IMR-90 (cell line): ENCODE results near the gene TENM3. TPM values are rescaled to one million over a fixed set of nuclear protein-coding genes. Genes with fewer than 3 reads are reported as not detected.

ENCODE experiments used
- MAFK ChIP-seq: IDR thresholded peaks from 2 replicates; pipeline ENCODE4 v1.6.1; 2012; ENCODE audit warnings: low read depth, low read length, improper control_type of control experiment
- RAD21 ChIP-seq: IDR thresholded peaks from 2 replicates; pipeline ENCODE4 v1.6.1; 2012; ENCODE audit warnings: low read length, improper control_type of control experiment
- RFX5 ChIP-seq: IDR thresholded peaks from 2 replicates; pipeline ENCODE4 v1.8.0; 2012; ENCODE audit warnings: low read depth, mild to moderate bottlenecking, low read length, moderate library complexity
- polyA plus RNA-seq, 3 experiments: library from polyadenylated mRNA; depleted of rRNA; stranded (reverse); fragments of >200 nt; gene quantifications; 2 replicates each; pipeline ENCODE4 v1.2.3, GENCODE V29; 2012; ENCODE audit warnings: low replicate concordance in 1 of 3
- total RNA-seq: library from RNA; depleted of rRNA; stranded (reverse); fragments of >200 nt; gene quantifications from 2 replicates; pipeline ENCODE4 v1.2.3, GENCODE V29; 2012
- TF ChIP-seq, protein P1 (sequence below): fragments of 150-350 bp; IDR thresholded peaks from 2 replicates; pipeline ENCODE4 v1.6.1; 2016; ENCODE audit warnings: low read depth, mild to moderate bottlenecking, low read length, moderate library complexity, borderline replicate concordance

The TENM3 gene
- total and polyA plus RNA-seq, 2 of the 4 experiments (the other 2 are of a cell fraction): 29.9 to 173 TPM

DNA sequence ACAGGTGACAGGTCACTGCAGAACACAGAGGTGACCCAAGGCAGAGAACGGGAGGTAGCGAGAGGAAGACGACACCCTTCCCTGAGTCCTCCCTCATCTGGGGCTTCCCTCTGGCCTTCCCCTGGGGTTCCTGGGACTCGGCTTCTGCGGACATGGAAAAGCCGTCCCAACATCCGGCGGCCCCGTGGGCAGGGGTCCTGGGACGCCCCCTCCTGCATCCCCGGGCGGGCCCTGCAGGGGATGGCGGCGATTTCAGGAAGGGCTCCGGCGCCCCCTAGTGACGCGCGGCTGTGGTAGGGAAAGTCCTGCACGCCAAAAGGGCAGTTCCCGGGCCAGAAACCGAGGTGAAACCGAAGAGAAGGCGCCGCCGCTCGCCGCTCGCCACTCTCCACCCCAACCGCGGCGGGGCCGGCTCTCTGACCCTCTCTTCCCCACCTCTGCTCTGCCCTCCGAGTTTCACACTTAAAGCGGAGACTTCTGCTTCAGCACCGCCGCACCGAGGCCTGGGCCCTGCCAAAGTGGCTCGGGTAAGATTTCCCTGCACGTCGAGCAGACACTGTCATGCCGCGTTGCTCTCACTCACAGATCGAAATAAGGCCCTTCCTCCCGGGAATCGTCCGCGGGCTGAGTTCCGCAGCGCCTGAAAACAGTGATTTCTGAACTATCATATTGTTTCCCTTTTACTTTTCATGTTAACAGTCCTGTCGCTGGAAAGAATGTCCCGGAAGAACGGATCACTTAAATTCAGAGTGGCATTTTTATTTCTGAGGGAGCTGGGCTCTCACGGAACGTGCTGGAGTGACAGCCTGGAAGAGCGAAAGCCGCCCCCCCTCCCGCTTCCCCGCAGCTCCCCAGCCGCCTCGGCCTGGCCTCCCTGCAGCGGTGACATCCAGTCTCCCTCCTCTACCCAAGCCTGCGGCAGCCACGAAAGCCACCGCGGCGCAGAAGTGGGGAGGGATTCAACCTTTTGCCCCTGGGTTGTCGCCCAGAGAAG, 563.4 kb downstream of the TENM3 start (continued):
- TF ChIP-seq, protein P1, sequence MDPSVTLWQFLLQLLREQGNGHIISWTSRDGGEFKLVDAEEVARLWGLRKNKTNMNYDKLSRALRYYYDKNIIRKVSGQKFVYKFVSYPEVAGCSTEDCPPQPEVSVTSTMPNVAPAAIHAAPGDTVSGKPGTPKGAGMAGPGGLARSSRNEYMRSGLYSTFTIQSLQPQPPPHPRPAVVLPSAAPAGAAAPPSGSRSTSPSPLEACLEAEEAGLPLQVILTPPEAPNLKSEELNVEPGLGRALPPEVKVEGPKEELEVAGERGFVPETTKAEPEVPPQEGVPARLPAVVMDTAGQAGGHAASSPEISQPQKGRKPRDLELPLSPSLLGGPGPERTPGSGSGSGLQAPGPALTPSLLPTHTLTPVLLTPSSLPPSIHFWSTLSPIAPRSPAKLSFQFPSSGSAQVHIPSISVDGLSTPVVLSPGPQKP: no peak
- peak; percentile 89 for TF ChIP-seq RAD21
- TF ChIP-seq MAFK: no peak
- no peak for TF ChIP-seq RFX5
